DND-41 (cell line): ENCODE results near the gene LAYN.

ENCODE experiments used
- ATAC-seq: fragments of 200-7000 bp; cut with Tn5 transposase; 3 replicates; pipeline ENCODE4 v1.9.1; 2021; ENCODE audit warnings: low read depth; ENCODE audit not compliant: insufficient read depth
- DNase-seq: peaks from one replicate; pipeline ENCODE4 v3.0.0-alpha.2; 2020
- H2AFZ ChIP-seq: 2 replicates; pipeline ENCODE4 v1.6.0; 2012; ENCODE audit warnings: low read depth, low read length
- H3K27ac ChIP-seq: 2 replicates; pipeline ENCODE4 v1.5.1; 2012; ENCODE audit warnings: low read length, inconsistent platforms
- H3K27me3 ChIP-seq: fragments of 200-600 bp; sonication (generic); 2 replicates; pipeline ENCODE4 v1.6.0; 2012; ENCODE audit warnings: low read length, mild to moderate bottlenecking, inconsistent platforms; ENCODE audit not compliant: insufficient read depth, poor library complexity
- H3K36me3 ChIP-seq: 2 replicates; pipeline ENCODE4 v1.5.1; 2012; ENCODE audit warnings: low read length, inconsistent platforms; ENCODE audit not compliant: insufficient read depth
- H3K4me1 ChIP-seq: 2 replicates; pipeline ENCODE4 v1.5.1; 2012; ENCODE audit warnings: mild to moderate bottlenecking, low read length; ENCODE audit not compliant: insufficient read depth
- H3K4me2 ChIP-seq: 2 replicates; pipeline ENCODE4 v1.6.0; 2012; ENCODE audit warnings: mild to moderate bottlenecking, moderate library complexity, low read length, inconsistent platforms; ENCODE audit not compliant: insufficient read depth
- H3K4me3 ChIP-seq, 2 experiments: fragments of 200-600 bp in 1 of 2; shearing (Covaris generic) in 1 of 2; 2 replicates each; pipeline ENCODE4 v1.5.1; 2012 to 2016; ENCODE audit warnings: inconsistent platforms in 2 of 2, low read length in 2 of 2, mild to moderate bottlenecking in 2 of 2, low read depth in 1 of 2, moderate library complexity in 1 of 2
- H3K79me2 ChIP-seq: 2 replicates; pipeline ENCODE4 v1.6.0; 2012; ENCODE audit warnings: low read length, inconsistent platforms; ENCODE audit not compliant: insufficient read depth
- H3K9ac ChIP-seq: 2 replicates; pipeline ENCODE4 v1.6.0; 2012; ENCODE audit warnings: low read depth, mild to moderate bottlenecking, inconsistent platforms, low read length, moderate library complexity
- H3K9me3 ChIP-seq: 2 replicates; pipeline ENCODE4 v1.5.1; 2012; ENCODE audit warnings: low read length, moderate library complexity, mild to moderate bottlenecking, inconsistent platforms; ENCODE audit not compliant: insufficient read depth, severe bottlenecking
- H4K20me1 ChIP-seq: 2 replicates; pipeline ENCODE4 v1.6.0; 2012; ENCODE audit warnings: low read length; ENCODE audit not compliant: insufficient read depth
- EZH2 ChIP-seq: IDR thresholded peaks from 3 replicates; pipeline ENCODE4 v1.6.1; 2012; ENCODE audit warnings: borderline replicate concordance, low read depth, mild to moderate bottlenecking, moderate library complexity, low read length, inconsistent platforms; ENCODE audit not compliant: severe bottlenecking
- TF ChIP-seq, protein P1 (sequence below): IDR thresholded peaks from 2 replicates; pipeline ENCODE4 v1.5.1; 2012; ENCODE audit warnings: borderline replicate concordance, low read length, moderate library complexity, mild to moderate bottlenecking; ENCODE audit not compliant: poor library complexity, severe bottlenecking; ENCODE audit errors: extremely low read depth

The LAYN gene

DNA sequence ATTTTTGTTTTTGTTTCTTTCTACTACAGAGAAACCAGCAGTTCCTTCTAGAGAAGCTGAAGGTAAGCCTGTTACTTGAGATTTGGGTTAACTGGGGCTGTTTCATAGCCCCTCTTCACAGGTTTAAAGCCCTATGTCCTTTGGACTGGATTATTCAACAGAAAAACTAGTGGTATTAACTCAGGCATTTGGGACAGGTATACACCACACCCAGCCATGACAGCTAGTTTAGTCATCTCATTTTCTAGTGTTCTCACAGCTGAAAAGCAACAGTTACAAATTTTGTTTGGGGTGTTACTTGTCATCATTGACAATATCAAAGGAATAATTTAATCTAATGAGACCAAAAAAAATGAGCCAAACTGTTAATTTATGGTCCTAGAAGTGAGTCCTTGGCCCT lies 14.0 kb downstream of the LAYN start:
- Histone ChIP-seq H3K27ac (no peak overlapping the region), H3K36me3 (no peaks in the 10 kb centered on the region)

DNA sequence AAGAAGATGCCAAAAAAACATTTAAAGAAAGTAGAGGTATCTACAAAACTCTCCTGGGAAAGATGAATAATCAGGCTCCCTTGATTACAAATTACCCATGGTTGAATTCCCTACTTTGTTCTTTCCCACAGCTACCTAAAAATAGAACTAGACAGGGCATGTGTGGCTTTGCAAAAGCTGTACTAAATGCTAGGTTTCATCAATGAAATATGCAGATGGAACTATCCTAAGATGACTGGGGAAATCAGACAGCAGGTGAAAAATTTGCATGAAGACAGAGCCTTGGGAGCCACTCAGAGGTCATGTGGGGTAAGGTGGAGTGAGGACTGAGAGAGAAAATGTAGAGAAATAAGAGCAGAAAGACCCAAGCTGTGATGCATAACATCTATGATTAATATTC lies 14.7 kb downstream of the LAYN start:
- Histone ChIP-seq H3K9me3 (peaks cover 5% of the 10 kb centered on the region), H3K79me2 (no peaks in the 10 kb centered on the region), H2AFZ (no peak overlapping the region), H3K36me3 (no peaks in the 10 kb centered on the region), H4K20me1 (no peaks in the 10 kb centered on the region), H3K27me3 (peaks cover 8% of the 10 kb centered on the region), H3K4me3 (no peak overlapping the region), H3K4me1 (no peaks in the 10 kb centered on the region), H3K4me2 (no peak overlapping the region), H3K9ac (no peak overlapping the region), H3K27ac (no peak overlapping the region)
- ATAC-seq, result no peak
- DNase-seq, result no peak
- no peak for TF ChIP-seq EZH2
- TF ChIP-seq, protein P1, sequence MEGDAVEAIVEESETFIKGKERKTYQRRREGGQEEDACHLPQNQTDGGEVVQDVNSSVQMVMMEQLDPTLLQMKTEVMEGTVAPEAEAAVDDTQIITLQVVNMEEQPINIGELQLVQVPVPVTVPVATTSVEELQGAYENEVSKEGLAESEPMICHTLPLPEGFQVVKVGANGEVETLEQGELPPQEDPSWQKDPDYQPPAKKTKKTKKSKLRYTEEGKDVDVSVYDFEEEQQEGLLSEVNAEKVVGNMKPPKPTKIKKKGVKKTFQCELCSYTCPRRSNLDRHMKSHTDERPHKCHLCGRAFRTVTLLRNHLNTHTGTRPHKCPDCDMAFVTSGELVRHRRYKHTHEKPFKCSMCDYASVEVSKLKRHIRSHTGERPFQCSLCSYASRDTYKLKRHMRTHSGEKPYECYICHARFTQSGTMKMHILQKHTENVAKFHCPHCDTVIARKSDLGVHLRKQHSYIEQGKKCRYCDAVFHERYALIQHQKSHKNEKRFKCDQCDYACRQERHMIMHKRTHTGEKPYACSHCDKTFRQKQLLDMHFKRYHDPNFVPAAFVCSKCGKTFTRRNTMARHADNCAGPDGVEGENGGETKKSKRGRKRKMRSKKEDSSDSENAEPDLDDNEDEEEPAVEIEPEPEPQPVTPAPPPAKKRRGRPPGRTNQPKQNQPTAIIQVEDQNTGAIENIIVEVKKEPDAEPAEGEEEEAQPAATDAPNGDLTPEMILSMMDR, result no peak

More for the DNA sequence above, 14.0 kb downstream of the LAYN start:
- H3K27me3 ChIP-seq, result peaks cover 8% of the 10 kb centered on the region
- H4K20me1 ChIP-seq, result no peaks in the 10 kb centered on the region
- no peak overlapping the region for H3K4me3 ChIP-seq
- no peaks in the 10 kb centered on the region for H3K4me1 ChIP-seq
- no peak overlapping the region for H2AFZ ChIP-seq
- no peak overlapping the region for H3K4me2 ChIP-seq
- no peaks in the 10 kb centered on the region for H3K79me2 ChIP-seq
- TF ChIP-seq EZH2, result no peak
- TF ChIP-seq, protein P1, result no peak
- no peak for DNase-seq
- no peak for ATAC-seq
- H3K9me3 ChIP-seq, result peaks cover 5% of the 10 kb centered on the region
- H3K9ac ChIP-seq, result no peak overlapping the region

- Histone ChIP-seq H2AFZ (no peak overlapping the region), H3K27ac (no peak overlapping the region), H3K27me3 (peaks cover 4% of the 10 kb centered on the region), H3K36me3 (no peaks in the 10 kb centered on the region), H3K9ac (no peak overlapping the region), H3K4me2 (no peak overlapping the region), H4K20me1 (no peaks in the 10 kb centered on the region), H3K9me3 (peaks cover 5% of the 10 kb centered on the region), H3K79me2 (no peaks in the 10 kb centered on the region), H3K4me1 (no peaks in the 10 kb centered on the region), H3K4me3 (no peak overlapping the region)
- TF ChIP-seq, protein P1, result no peak
- TF ChIP-seq EZH2, result no peak
- DNase-seq (no peak), ATAC-seq (no peak)
Observed at GRCh38 chr11:111557425-111558111, 17.0 kb downstream of the LAYN start.
